Upper lobe of right lung (tissue), 1 donor: ENCODE measurements around the gene WDR26. TPM values are rescaled to one million over a fixed set of nuclear protein-coding genes. Genes with fewer than 3 reads are reported as not detected.

Experiments used
- ATAC-seq: fragments of 200-7000 bp; cut with Tn5 transposase; one replicate; pipeline ENCODE4 v1.9.1; 2020; ENCODE audit warnings: mild to moderate bottlenecking, moderate library complexity
- DNase-seq: peaks from one replicate; pipeline ENCODE4 v3.0.0-alpha.2; 2020
- H3K27ac ChIP-seq: fragments of 200-600 bp; one replicate; pipeline ENCODE4 v1.8.0; 2022
- H3K27me3 ChIP-seq: fragments of 200-600 bp; one replicate; pipeline ENCODE4 v1.8.0; 2022; ENCODE audit warnings: mild to moderate bottlenecking
- H3K36me3 ChIP-seq: fragments of 200-600 bp; one replicate; pipeline ENCODE4 v1.8.0; 2022
- H3K4me1 ChIP-seq: fragments of 200-600 bp; one replicate; pipeline ENCODE4 v1.8.0; 2022
- H3K4me3 ChIP-seq: fragments of 200-600 bp; one replicate; pipeline ENCODE4 v1.8.0; 2022; ENCODE audit warnings: mild to moderate bottlenecking
- H3K9me3 ChIP-seq: fragments of 200-600 bp; one replicate; pipeline ENCODE4 v1.8.0; 2022
- intact Hi-C: fragments of 100-400 bp; cut with DNase I; formaldehyde crosslinking; loops from one replicate; pipeline ENCODE4 v1.11.0; 2022
- total RNA-seq: library from RNA; stranded (reverse); fragmentation: NEBNext Ultra II Directional; extraction: Animal tissue kit (Norgen Biotek cat#: 25700); gene quantifications from one replicate; pipeline ENCODE4 v1.2.1, GENCODE V29; 2021
- TF ChIP-seq, protein P1 (sequence below): fragments of 200-600 bp; IDR thresholded peaks from one replicate; pipeline ENCODE4 v1.8.0; 2022; ENCODE audit warnings: antibody characterized with exemption
- donor health status: DM: no; HTN: yes; CAD: no; lungs with severe emphysema.

The WDR26 gene
- total RNA-seq, 1 donor from 2014 or later = 96.1 TPM

DNA sequence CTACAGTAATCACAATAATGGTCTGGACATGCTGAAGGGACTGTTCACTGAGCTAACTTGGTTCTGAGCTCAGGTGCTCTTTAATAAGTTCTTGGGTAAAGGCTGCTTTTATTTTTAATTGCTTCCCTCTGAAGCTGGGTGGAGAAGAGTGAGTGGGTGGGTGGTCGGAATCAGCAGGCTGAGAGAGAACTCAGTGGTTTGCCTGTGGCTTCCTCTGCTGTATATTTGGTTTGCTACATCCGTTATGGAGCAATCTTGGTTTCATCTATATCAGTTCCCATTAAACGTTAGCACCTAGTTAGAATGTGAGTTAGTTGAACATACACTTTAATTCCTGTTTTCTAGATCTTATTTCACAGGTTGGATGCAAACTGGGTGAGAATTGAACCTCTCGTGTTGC, 54.6 kb downstream of the WDR26 start:
- intact Hi-C loops = no loop called here
- ATAC-seq = peak; percentile 87
- H3K27ac ChIP-seq = no peak overlapping the region
- H3K36me3 ChIP-seq = peaks cover 45% of the 10 kb centered on the region
- no peak overlapping the region for H3K4me3 ChIP-seq
- TF ChIP-seq, protein P1, sequence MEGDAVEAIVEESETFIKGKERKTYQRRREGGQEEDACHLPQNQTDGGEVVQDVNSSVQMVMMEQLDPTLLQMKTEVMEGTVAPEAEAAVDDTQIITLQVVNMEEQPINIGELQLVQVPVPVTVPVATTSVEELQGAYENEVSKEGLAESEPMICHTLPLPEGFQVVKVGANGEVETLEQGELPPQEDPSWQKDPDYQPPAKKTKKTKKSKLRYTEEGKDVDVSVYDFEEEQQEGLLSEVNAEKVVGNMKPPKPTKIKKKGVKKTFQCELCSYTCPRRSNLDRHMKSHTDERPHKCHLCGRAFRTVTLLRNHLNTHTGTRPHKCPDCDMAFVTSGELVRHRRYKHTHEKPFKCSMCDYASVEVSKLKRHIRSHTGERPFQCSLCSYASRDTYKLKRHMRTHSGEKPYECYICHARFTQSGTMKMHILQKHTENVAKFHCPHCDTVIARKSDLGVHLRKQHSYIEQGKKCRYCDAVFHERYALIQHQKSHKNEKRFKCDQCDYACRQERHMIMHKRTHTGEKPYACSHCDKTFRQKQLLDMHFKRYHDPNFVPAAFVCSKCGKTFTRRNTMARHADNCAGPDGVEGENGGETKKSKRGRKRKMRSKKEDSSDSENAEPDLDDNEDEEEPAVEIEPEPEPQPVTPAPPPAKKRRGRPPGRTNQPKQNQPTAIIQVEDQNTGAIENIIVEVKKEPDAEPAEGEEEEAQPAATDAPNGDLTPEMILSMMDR = no peak
- peaks cover 16% of the 10 kb centered on the region for H3K4me1 ChIP-seq
- H3K27me3 ChIP-seq = no peaks in the 10 kb centered on the region
- no peak for DNase-seq
- no peaks in the 10 kb centered on the region for H3K9me3 ChIP-seq

DNA sequence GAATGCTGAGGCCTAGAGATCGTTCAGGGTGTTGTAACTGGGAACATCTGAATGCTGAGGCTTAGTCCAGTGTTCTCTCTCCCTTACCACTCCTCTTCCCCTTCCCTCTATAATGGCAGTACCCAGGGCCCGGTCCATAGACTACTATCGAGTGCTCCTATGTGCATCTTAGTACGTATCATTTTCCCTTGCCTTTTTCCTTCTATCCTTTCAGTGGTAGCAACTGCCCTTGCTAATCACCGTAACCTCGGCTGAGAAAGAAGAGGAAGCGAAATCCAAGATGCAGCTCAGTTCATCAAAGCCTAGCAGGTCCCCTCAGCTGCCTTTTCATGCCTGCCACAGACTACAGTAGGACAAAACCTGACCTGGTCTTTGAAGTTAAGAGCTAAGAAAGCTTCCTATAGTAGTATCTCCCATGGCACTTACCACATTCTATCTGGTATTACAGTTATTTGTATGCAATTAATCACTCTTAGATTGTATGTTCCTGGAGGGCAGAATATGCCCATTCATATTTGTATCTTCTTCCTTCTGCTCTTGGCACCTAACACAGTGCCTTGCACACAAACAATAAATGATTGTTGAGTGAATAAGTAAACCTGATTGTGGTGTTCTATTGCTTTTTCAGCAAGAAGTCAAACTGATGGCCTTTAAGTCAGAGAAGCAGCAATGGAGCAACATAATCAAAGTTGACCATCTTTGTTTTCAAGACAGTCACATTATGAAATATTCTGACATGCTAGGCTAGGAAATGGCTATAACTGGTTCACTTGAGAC, 55.6 kb downstream of the WDR26 start:
- H3K4me3 ChIP-seq = no peak overlapping the region
- H3K27ac ChIP-seq = no peak overlapping the region
- DNase-seq (no peak), ATAC-seq (peak; percentile 71)
- peaks cover 16% of the 10 kb centered on the region for H3K4me1 ChIP-seq
- TF ChIP-seq, protein P1 = no peak
- peaks cover 54% of the 10 kb centered on the region for H3K36me3 ChIP-seq
- no peaks in the 10 kb centered on the region for H3K27me3 ChIP-seq
- H3K9me3 ChIP-seq = no peaks in the 10 kb centered on the region
- intact Hi-C loops = no loop called here

DNA sequence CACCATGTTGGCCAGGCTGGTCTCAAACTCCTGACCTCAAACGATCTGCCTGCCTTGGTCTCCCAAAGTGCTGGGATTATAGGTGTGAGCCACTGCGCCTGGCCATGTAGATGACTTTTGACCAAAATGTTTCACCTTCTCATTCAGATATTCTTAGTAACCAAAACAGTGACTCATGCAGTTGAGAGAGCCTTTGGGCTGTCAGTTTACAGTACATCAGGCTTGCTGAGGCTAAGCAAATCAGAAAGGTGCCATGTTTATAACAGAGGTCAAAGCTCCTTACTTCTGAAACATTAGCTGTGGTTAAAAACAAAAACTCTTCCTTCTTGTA, 57.0 kb downstream of the WDR26 start:
- TF ChIP-seq, protein P1 = no peak
- DNase-seq (no peak), ATAC-seq (no peak)
- Histone ChIP-seq H3K9me3 (no peaks in the 10 kb centered on the region), H3K36me3 (peaks cover 68% of the 10 kb centered on the region), H3K27me3 (no peaks in the 10 kb centered on the region), H3K4me1 (peaks cover 16% of the 10 kb centered on the region), H3K27ac (no peak overlapping the region), H3K4me3 (no peak overlapping the region)
- intact Hi-C loops = no loop called here

DNA sequence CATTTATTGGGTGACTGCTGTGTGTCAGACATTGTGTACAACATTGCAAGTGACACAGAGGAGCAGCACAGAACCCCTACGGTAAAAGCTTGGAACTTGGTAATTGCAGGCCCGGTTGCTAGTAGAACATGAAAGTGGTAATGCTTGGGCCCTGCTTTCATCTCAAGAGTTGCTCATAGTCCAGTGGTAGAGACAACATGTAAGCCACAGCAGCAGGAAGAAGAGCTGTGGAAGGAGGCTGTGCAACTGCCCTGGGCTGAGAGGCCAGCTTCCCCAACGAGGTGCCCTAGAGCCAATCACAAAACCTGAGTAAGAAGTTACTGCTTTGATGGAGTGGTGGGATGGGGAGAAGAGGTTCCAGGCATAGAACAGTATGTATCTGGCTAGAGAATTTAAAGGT, 59.5 kb downstream of the WDR26 start:
- no peak for DNase-seq
- TF ChIP-seq, protein P1 = no peak
- no peaks in the 10 kb centered on the region for H3K27me3 ChIP-seq
- no peak for ATAC-seq
- no peaks in the 10 kb centered on the region for H3K9me3 ChIP-seq
- peaks cover 94% of the 10 kb centered on the region for H3K36me3 ChIP-seq
- no peak overlapping the region for H3K27ac ChIP-seq
- peaks cover 16% of the 10 kb centered on the region for H3K4me1 ChIP-seq
- no peak overlapping the region for H3K4me3 ChIP-seq
- intact Hi-C loops = no loop called here

DNA sequence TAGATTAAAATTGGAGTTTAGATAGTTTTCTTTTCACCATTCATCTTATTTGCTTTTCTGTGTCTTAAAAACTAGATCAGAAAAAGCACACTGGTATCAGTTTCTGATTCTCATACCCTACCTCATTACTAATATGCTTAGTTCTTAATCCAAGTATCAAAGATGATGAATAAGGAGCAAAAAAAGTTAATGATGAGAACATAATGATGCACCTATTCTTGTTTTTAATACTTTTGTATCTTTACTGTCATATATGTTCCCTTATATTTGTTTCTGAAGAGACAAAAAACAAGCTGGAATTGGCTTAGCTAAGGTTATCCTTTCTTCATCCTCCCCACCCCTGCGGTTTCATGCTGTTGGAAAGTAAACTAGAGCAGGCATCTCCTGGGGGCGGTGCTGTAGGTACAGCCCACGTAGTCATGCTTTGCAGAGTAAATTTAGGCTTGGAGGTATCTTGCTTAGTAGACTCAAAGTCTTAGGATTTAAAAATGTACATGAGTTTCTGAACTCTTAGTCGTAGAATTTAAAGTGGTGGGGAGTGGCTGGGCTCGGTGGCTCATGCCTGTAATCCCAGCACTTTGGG, 61.5 kb downstream of the WDR26 start:
- Histone ChIP-seq H3K27me3 (no peaks in the 10 kb centered on the region), H3K9me3 (no peaks in the 10 kb centered on the region), H3K4me1 (peaks cover 3% of the 10 kb centered on the region), H3K36me3 (peaks cover 100% of the 10 kb centered on the region), H3K4me3 (no peak overlapping the region), H3K27ac (no peak overlapping the region)
- DNase-seq = no peak
- intact Hi-C loops = no loop called here
- no peak for ATAC-seq
- TF ChIP-seq, protein P1 = no peak
